Effector memory CD8-positive, alpha-beta T cell (primary cell): Measurements from ENCODE around the gene MDK.
A peak's percentile ranks its signal among the peaks of the same experiment; 100 is the strongest.

ENCODE experiments used
- ATAC-seq: fragments of 150-1000 bp; cut with Tn5 transposase; replicated peaks from 2 replicates; pipeline ENCODE4 v1.10.0; 2021; ENCODE audit warnings: mild to moderate bottlenecking, moderate library complexity
- DNase-seq, 3 experiments: peaks; one replicate each; pipeline ENCODE4 v3.0.0; 2021
- H3K27ac Mint-ChIP-seq, 2 donors: one replicate each; pipeline ENCODE4 v1.8.0; 2022; ENCODE audit warnings: mild to moderate bottlenecking in 2 of 2, mixed read lengths in 2 of 2, moderate library complexity in 2 of 2
- H3K27me3 Mint-ChIP-seq, 2 donors: one replicate each; pipeline ENCODE4 v1.8.0; 2022; ENCODE audit warnings: mixed read lengths in 2 of 2
- H3K36me3 Mint-ChIP-seq: one replicate; pipeline ENCODE4 v1.8.0; 2022; ENCODE audit warnings: mild to moderate bottlenecking, moderate library complexity, mixed read lengths; ENCODE audit not compliant: insufficient read depth
- H3K4me1 Mint-ChIP-seq, 2 donors: one replicate each; pipeline ENCODE4 v1.8.0; 2022; ENCODE audit warnings: low read depth in 2 of 2, mixed read lengths in 2 of 2
- H3K4me3 Mint-ChIP-seq, 2 donors: one replicate each; pipeline ENCODE4 v1.8.0; 2022; ENCODE audit warnings: mild to moderate bottlenecking in 2 of 2, mixed read lengths in 2 of 2, moderate library complexity in 2 of 2
- H3K9me3 Mint-ChIP-seq, 2 donors: one replicate each; pipeline ENCODE4 v1.8.0; 2022; ENCODE audit warnings: mixed read lengths in 2 of 2

The MDK gene

GRCh38 chr11:46352063-46352841 is 29.2 kb upstream of the MDK start:
- H3K27me3 Mint-ChIP-seq: no peaks in the 10 kb centered on the region
- H3K4me1 Mint-ChIP-seq: peaks cover 73 to 75% of the 10 kb centered on the region in 2 donors
- ATAC-seq (peak; percentile 53), DNase-seq (peak; percentile 78 to 82 (median 81))
- no peaks in the 10 kb centered on the region for H3K9me3 Mint-ChIP-seq
- peaks cover 37% of the 10 kb centered on the region for H3K36me3 Mint-ChIP-seq
- H3K4me3 Mint-ChIP-seq: peak overlapping the region; percentile 97 to 98
- peak overlapping the region; percentile 82 to 95 for H3K27ac Mint-ChIP-seq

DNA sequence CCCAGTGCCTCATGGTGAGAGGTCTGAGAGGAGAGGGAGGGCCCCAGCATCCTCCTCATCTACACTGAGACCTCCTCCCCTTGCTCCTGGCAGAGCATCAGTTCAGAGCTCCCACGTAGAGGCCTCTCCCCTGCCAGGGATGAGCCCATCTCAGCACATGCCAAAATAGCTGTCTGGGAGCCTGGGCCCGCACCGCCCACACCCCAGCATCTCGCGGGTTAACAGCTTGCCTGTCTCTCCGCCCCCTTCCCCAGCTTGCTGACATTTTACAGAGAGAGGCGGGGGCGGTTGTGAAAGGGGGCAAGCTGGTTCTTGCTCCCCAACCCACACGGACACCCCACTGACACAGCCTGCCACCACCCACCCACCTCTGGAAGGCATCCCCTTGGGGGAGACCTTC is 27.8 kb upstream of the MDK start:
- H3K4me3 Mint-ChIP-seq: peak overlapping the region; percentile 97 to 98
- no peaks in the 10 kb centered on the region for H3K27me3 Mint-ChIP-seq
- no peaks in the 10 kb centered on the region for H3K9me3 Mint-ChIP-seq
- H3K36me3 Mint-ChIP-seq: peaks cover 32% of the 10 kb centered on the region
- H3K27ac Mint-ChIP-seq: peak overlapping the region; percentile 82 to 95
- H3K4me1 Mint-ChIP-seq: peaks cover 81 to 83% of the 10 kb centered on the region in 2 donors
- ATAC-seq: no peak
- no peak for DNase-seq

- no peak for DNase-seq
Observed at GRCh38 chr11:46356924-46357482, 24.5 kb upstream of the MDK start.

DNA sequence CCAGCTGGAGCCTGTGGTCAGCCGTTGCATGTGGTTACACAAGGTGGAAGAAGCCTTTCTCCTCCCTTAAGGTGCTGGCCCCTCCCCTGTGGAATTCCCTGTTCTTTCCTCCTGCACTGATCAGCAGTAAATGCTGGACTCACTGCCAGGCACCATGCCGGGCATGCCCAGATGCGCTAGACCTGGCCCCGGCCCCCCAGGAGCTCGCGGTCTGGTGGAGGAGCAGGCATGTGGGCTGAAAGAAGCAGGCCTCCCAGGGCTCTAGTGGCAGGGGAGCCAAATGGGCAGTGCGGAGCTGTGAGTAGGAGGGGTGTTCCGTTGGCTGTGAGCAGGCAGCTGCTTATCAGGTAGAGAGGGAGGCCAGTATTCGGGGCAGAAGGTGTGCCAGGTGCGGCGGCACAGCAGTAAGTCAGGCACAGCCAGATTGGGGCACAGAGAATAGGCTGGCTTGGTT is 24.0 kb upstream of the MDK start:
- Mint-ChIP-seq H3K4me1 (peaks cover 66 to 74% of the 10 kb centered on the region in 2 donors), H3K4me3 (peak overlapping the region; percentile 56 to 69), H3K27me3 (no peaks in the 10 kb centered on the region), H3K36me3 (peaks cover 21% of the 10 kb centered on the region), H3K27ac (peak overlapping the region; percentile 84 to 90), H3K9me3 (no peaks in the 10 kb centered on the region)
- ATAC-seq (no peak), DNase-seq (no peak)

More at GRCh38 chr11:46356924-46357482, 24.5 kb upstream of the MDK start:
- peak overlapping the region; percentile 84 to 90 for H3K27ac Mint-ChIP-seq
- H3K27me3 Mint-ChIP-seq: no peaks in the 10 kb centered on the region
- no peak for ATAC-seq
- peaks cover 26% of the 10 kb centered on the region for H3K36me3 Mint-ChIP-seq
- H3K9me3 Mint-ChIP-seq: no peaks in the 10 kb centered on the region
- H3K4me1 Mint-ChIP-seq: peaks cover 65 to 74% of the 10 kb centered on the region in 2 donors
- H3K4me3 Mint-ChIP-seq: peak overlapping the region; percentile 56 to 69

- Mint-ChIP-seq H3K4me3 (peak overlapping the region; percentile 20 to 86), H3K27me3 (no peaks in the 10 kb centered on the region), H3K4me1 (peaks cover 65 to 67% of the 10 kb centered on the region in 2 donors), H3K36me3 (peaks cover 29% of the 10 kb centered on the region), H3K9me3 (no peaks in the 10 kb centered on the region), H3K27ac (peak overlapping the region; percentile 92 to 97)
- ATAC-seq (no peak), DNase-seq (no peak)
Observed at GRCh38 chr11:46359953-46360352, 21.5 kb upstream of the MDK start.

DNA sequence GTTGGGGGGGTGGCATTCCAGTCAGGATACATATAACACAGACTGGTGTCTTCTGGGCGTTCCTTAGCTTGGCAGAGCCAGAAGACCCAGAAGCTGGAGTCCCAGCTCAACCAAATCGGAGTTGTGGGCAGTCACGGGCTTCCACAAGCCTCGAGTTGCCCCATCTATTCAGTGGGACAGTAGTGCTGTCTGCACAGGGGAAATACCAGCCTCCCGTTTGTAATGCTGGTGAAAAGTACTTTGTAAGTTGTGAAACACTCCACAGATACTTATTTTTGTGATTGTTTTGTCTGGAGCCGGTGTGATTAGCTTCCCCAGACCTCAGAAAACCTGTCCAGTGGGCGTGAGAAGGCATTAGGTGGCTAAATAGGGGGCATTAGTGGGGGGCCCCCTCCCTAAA is 20.6 kb upstream of the MDK start:
- Mint-ChIP-seq H3K9me3 (no peaks in the 10 kb centered on the region), H3K36me3 (peaks cover 30% of the 10 kb centered on the region), H3K4me1 (peaks cover 67 to 68% of the 10 kb centered on the region in 2 donors), H3K27me3 (no peaks in the 10 kb centered on the region), H3K4me3 (peak overlapping the region; percentile 86 to 88), H3K27ac (peak overlapping the region; percentile 92 to 97)
- DNase-seq (no peak), ATAC-seq (peak; percentile 59)

DNA sequence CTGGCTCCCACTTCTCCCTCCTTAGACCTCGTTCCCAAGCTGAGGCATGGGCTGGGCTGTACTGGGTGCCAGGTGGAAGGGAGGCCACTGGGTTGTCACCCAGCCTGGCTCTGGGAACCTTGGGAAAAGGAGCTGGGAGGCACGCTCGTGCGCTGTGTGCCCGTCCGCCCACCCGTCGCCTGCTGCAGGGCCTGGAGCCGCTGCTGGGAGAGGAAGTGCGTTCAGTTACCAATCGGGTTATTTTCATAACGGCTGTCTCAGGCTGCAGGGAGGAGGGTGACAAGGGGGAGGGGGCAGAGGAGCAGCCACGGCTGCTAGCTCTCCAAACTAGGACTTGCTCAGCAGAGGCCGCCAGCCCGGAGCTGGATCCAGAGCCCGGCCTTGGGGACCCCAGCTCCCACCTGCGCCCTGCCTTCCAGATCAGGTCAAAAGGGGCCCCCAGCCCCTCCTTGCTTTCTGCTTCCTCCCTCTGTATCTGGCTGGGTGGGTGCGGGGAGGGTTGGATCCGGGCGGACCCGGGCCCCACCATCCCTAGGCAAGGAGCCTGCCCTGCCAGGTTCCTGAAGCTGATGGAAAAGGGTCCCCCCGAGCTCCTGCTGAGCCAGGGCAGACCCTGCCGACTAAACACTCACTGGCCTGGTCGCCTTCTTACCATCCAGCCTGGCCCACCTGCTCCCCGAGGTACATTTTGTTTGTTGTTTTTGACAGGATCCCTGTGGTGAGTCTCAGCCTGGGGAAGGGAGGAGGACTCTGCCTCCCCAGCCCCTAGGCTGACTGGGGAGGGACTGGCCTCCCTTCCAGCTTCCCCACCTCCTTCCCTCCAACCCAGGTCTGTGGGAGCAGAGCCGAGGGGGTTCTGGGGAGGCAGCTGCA is 19.9 kb upstream of the MDK start:
- no peaks in the 10 kb centered on the region for H3K27me3 Mint-ChIP-seq
- no peaks in the 10 kb centered on the region for H3K9me3 Mint-ChIP-seq
- peak; percentile 93 for ATAC-seq
- H3K4me3 Mint-ChIP-seq: peak overlapping the region; percentile 86 to 88
- DNase-seq: peak; percentile 48 to 59 (median 53)
- peak overlapping the region; percentile 92 to 97 for H3K27ac Mint-ChIP-seq
- peaks cover 30% of the 10 kb centered on the region for H3K36me3 Mint-ChIP-seq
- H3K4me1 Mint-ChIP-seq: peaks cover 63 to 64% of the 10 kb centered on the region in 2 donors

DNA sequence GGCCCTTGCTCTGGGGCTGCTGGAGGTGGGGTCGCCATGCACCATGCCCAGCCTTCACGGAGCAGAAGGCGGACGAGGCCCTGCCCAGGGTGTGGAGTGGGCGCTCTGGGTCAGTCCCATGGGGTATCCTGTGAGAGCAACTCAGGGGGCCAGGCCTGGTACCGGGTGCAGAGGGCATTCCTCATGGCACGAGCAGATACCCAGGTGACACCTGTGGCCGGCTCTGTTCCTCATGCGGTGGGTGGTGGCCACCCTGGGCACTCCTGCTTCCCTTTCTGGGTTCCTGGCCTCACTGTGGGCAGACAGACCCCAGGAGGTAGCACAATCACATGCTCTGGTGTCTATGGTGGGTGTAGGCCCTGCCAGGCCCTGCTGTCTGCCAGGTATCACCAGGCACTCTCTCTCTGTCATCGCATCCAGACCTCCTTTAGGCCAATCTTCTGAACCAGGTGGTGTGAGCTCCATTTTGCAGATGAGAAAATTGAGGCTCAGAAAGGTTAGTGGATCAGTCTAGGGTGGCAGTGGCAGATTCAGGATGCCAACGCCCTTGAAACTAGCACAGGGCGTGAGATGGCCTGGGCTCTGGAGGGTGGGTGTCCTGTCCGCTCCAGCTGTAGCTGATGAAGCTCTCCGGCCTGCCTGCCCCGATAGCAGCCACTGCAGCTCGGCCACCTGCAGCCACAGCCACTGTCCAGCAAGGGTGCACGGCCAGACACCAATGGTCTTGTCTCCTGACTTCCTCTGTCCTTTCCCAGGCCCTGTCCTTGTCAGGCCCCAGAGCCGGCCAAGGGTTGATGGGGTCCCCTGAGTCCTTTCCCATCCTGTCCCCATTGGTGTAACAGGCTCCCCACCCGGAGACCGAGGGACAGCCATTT is 19.1 kb upstream of the MDK start:
- Mint-ChIP-seq H3K9me3 (no peaks in the 10 kb centered on the region), H3K36me3 (peaks cover 33% of the 10 kb centered on the region), H3K27ac (peak overlapping the region; percentile 92 to 97), H3K4me3 (peak overlapping the region; percentile 86 to 88), H3K4me1 (peaks cover 59 to 61% of the 10 kb centered on the region in 2 donors), H3K27me3 (no peaks in the 10 kb centered on the region)
- DNase-seq (no peak), ATAC-seq (no peak)

DNA sequence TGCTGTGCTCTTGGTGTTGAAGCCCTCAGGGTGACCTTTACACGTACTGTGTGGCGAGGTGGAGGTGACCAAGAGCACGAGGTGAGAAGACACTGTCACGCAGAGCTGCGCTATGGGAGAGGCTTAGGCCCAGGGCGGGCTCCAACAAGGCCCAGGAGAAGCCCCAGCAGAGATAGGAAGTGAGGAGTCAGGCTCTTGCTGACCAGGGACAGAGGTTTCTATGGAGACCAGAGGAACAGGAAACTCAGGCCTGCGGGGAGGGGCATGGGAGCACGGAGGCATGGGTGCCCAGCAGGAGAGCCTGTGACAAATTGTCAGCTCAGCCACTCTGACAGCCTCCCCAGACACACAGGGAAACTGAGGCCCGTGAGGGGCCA is 18.4 kb upstream of the MDK start:
- H3K27me3 Mint-ChIP-seq: no peaks in the 10 kb centered on the region
- DNase-seq (no peak), ATAC-seq (no peak)
- H3K27ac Mint-ChIP-seq: peak overlapping the region; percentile 90 to 92
- no peaks in the 10 kb centered on the region for H3K9me3 Mint-ChIP-seq
- H3K36me3 Mint-ChIP-seq: peaks cover 38% of the 10 kb centered on the region
- H3K4me1 Mint-ChIP-seq: peaks cover 53 to 57% of the 10 kb centered on the region in 2 donors
- peak overlapping the region; percentile 86 to 88 for H3K4me3 Mint-ChIP-seq

GRCh38 chr11:46363455-46364005 is 17.9 kb upstream of the MDK start:
- peaks cover 42% of the 10 kb centered on the region for H3K36me3 Mint-ChIP-seq
- ATAC-seq (no peak), DNase-seq (no peak)
- no peaks in the 10 kb centered on the region for H3K27me3 Mint-ChIP-seq
- H3K4me3 Mint-ChIP-seq: peak overlapping the region; percentile 25 to 88
- H3K4me1 Mint-ChIP-seq: peaks cover 49 to 59% of the 10 kb centered on the region in 2 donors
- no peaks in the 10 kb centered on the region for H3K9me3 Mint-ChIP-seq
- peak overlapping the region; percentile 68 to 85 for H3K27ac Mint-ChIP-seq

DNA sequence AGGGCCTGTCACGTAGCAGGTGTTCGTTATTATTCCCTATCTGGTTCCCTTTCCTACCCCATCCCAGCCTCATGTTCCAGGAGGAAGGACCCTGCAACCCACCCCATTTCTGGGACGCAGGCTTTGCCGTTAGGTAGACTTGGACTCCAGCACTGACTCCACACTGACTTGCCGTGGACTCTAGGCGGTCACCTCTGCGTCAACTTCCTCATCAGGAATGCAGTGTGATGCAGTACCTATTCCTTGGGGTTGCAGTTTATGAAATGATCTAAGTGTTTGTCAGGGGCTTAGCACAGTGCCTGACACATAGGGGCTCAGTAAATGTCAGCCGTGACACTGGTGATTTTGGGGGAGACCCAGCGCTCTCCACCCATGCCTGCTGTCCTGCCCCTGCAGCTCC is 17.4 kb upstream of the MDK start:
- ATAC-seq (no peak), DNase-seq (no peak)
- H3K27ac Mint-ChIP-seq: peak overlapping the region; percentile 68 to 85
- peak overlapping the region in 1 of 2 donors; percentile 25 for H3K4me3 Mint-ChIP-seq
- peaks cover 49 to 60% of the 10 kb centered on the region in 2 donors for H3K4me1 Mint-ChIP-seq
- no peaks in the 10 kb centered on the region for H3K27me3 Mint-ChIP-seq
- H3K36me3 Mint-ChIP-seq: peaks cover 43% of the 10 kb centered on the region
- no peaks in the 10 kb centered on the region for H3K9me3 Mint-ChIP-seq

DNA sequence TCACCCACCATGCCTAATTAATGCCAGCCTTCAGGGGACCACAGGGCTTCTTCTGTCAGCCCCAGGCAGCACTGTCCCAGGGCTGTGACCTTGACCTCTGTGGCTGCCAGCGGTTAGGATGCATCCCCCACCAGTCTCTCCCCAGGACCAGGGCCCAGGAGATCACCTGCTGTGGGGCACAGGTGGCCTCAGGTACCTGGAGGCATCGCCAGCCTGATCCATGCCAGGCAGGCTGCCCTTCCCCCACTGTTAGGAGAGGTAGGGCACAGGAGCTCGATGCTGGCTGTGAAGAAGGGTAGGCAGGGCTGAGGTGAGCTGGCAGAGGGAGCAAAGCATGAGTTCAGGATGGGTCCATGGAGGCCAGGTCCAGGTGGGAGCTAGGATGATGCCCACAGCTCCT is 16.7 kb upstream of the MDK start:
- no peak for DNase-seq
- Mint-ChIP-seq H3K4me1 (peaks cover 54 to 60% of the 10 kb centered on the region in 2 donors), H3K36me3 (peaks cover 50% of the 10 kb centered on the region), H3K4me3 (no peak overlapping the region), H3K27me3 (no peaks in the 10 kb centered on the region), H3K27ac (peak overlapping the region; percentile 68 to 85), H3K9me3 (no peaks in the 10 kb centered on the region)
- ATAC-seq: no peak
